ENCODE results near the gene CCBE1.
"Not testable (repeated sequence)": the region's sequence is repeated elsewhere in the genome, so short reads cannot be mapped to it uniquely, and the experiment has no call there.

The CCBE1 gene

GRCh38 chr18:59714096-59714495, 16.9 kb upstream of the CCBE1 start:
- not testable (repeated sequence) for DNase-seq

- peak; percentile 60 for DNase-seq
Measured at GRCh38 chr18:59712311-59712710, 15.1 kb upstream of the CCBE1 start.

DNA sequence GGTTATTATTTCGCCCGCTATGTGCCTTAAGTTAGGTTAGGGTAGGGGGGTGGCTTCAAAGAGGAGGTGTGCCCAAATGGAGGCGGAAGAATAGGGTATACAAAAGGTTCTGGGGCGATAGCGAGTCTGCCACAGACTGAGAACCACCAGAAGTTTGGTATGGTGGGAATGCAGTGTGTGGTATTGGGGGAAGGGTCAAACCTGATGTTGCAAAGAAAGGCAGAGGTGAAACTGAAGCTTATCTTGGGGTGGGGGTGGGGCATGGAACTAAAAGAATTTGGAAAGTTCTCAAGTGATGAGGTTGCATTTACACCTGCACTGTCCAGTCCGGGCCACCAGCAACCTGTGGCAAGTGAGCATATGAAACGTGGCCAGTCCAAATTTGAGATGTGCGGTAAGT, 11.8 kb upstream of the CCBE1 start:
- no peak for DNase-seq

DNA sequence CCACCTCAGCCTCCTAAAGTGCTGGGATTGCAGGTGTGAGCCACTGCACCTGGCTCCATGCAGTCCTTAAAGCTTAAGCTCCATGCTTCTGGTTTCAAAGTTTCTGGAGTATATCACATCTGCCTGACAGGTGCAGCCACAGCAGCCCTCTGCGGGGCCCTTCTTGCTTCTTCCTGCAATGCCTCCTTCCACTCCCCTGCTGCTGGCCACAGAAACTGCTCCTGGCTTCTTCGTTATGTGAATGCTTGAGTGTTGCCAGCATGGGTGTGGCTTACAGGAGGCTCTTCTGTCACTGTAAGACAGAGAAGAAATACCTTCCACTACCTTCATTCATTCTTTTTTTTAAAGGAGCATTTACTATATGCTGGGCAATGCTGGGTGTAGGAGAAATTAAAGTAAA, 10.1 kb upstream of the CCBE1 start:
- DNase-seq = no peak

DNA sequence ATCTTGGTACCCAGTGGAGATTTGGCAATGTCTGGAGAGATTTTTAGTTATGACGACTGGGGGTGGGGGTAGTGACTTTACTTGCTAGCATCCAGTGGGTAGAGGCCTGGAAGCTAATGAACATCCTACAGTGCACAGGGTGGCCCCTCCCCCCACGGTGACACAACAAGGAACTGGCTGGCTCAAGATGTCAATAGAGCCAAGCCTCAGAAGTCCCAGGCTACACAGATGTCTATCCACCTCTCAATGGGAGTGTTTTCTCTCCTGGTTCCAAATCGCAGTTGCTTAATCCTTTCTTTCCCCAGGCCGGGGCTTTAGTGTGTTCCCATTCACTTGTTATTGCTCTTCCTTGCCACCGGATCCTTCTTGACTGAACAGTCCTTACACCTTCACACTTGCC, 9.3 kb upstream of the CCBE1 start:
- DNase-seq = no peak

DNA sequence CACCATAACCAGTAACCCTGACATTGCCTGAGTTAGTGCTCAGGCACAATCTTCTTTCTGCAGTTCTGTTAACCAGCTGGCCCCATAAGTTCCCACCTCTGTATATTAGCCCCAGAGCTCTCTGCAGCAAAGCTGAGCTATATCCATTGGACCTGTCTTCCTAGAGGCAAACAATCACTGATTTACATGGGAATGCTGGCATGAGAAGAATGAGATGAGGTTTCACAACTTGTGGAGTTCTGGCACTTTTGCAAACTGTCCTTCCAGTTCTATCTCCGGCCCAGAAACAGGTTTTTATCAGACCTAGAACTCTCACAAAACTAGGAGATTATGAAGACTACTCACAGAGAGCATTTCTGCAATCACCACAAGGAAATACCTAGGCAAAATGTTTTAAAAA, 7.9 kb upstream of the CCBE1 start:
- DNase-seq = no peak

- no peak for DNase-seq
Measured at GRCh38 chr18:59704146-59704545, 6.9 kb upstream of the CCBE1 start.

DNA sequence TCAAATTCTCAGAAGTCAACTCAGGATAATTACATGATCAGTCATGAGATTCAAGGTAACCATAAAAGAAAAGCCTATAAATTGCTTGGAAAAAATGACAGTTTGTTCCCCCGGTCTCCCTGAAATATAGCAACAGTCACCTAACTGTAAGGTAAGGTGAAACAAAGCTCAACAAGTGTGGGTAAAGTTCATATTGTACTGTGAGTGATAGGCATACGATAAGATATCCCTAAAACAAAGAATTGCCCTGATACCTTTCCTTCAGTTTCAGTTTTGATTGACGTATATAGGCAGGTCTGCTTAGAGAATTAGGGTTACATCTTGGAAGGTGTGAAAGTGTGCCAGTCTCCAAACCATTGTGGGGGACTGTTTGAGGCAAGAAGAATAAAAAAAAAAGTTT, 4.0 kb upstream of the CCBE1 start:
- no peak for DNase-seq

DNA sequence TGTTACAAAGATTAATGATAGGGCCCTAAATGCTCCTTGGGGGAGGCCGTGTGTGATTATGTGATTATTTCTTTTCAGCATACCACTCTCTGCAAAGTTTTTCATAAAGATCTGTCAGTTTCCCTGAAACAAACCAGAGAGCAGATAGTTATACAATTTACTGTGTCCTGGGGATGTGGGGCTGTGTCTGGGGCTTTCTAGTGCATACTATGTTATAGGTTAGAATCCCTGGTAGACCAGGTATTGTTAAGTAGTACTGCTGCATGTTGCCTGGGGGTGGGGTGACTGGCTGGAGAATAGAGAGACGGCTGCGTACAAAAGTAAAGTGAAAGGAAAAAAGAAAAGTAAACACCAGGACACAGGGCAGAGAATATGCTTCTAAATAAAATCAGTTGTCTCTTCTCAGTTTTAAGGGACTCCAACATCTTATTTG, 3.3 kb upstream of the CCBE1 start:
- DNase-seq = no peak

DNA sequence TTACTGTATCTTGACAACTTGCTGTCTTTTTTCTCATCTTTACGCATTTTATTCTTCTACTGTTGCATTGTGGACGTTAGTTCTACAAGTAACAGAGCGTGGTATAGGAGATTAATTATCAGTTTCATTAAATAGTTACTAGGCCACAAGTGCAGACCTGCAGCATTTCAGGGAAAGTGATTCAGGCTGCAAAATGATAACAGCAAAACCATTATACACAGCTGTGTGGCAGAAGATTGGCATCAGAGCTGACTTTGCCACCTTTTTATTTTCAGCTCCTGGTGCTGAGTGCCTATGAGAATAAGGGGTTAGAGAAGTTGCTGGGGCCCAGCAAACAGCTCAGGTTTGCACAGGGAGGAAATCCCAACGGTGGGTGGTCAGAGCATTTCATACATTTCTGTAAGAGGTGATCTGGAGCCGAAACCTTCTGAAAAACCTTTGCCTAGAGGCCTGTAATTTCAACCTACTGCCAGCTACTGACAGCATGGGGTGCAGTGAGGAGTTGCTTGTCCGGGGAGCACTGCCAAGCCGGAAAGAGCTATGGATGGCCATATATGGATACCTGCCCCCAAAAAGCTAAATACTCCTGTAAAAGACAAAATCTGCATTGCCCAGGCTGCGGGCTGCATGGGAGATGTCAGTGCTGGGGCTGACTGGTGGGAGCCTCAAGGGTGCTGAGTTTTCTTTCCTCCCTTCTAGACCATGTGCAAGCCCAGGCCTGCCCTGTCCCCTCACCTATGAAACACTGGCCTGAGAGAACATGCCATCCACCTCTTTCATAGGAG, 2.7 kb upstream of the CCBE1 start:
- DNase-seq = no peak

DNA sequence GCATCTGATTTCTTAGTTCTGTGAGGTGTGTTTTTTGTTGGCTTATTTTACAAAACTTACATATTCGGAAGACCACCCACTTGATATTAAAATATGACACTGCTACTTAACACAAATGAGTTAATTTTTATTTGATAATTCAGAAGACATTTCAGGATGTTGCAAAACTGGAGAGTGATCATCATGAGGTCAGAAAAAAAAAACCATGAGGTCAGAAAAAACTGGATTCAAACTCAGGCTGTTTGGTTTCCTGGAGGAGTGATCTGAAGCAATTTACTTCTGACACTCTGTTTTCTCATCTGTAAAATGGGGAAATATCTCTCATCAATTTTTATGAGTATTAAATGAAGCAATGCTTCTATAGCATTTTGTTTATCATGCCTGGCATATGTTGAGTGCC, 1.8 kb upstream of the CCBE1 start:
- DNase-seq = no peak

DNA sequence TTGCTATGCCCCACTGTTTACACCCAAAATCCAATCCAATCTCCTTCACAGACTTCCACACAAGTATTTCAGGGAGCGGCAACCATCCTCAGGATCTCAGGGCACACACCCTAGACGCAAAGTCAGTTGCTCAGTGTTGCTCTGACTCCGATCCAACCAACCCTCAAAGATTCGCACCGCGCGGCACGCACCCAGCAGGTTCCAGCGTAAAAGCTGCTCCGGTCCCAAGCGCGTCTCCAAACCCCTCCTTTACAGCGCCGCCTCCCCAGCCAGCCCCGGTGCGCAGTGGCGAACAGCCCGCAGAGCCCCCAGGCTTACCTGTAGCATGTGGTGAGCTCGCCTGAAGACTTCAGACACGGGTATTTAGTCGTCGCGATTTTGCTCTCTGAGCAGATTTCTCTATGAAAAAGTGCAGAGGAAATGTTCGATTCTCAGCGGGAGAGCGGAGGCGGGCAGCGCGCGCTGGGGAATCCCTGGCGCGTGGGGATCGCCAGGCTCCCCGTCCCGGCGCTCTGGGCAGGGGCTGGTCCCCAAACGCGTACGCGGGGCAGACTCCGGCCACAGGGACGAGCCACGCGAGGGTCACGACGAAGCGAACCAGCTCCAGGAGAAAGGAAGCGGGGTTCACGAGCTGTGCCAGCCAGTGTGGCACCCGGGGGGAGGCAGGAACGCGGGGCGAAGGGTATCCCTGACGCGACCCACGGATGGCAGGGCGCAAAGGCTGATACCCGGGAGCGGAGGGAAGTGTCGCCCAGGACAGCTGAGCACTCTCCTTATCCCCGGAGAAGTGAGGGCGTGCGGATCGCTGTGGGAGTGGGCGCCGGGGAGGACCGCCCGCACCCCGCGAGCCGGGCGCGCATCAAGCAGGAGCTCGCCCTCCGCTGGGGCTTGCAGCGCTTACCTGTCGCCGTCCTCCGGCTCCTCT, 650 bp downstream of the CCBE1 start:
- DNase-seq = no peak

GRCh38 chr18:59695551-59695950, 1.7 kb downstream of the CCBE1 start:
- DNase-seq = no peak

- DNase-seq = no peak
Measured at GRCh38 chr18:59694824-59695223, 2.4 kb downstream of the CCBE1 start.

DNA sequence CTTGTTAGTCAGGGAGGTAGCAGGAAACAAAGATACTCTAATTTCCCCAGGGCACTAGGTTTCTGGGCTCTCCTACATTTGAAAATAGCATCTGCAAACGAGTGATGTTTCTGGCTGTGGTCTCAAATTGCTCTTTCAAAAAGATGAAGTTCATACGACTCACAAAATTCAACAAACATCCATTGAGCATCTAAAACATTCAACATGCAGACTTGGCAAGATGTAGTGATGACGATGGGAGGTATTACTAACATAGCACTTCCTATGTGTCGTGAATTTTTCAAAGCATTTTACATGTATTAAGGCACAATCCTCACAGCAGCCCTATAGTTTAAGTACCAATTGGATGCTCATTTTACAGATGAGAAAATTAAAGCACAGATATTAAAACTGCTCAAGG, 5.2 kb downstream of the CCBE1 start:
- DNase-seq = no peak

- DNase-seq = no peak
Measured at GRCh38 chr18:59690996-59691395, 6.2 kb downstream of the CCBE1 start.

DNA sequence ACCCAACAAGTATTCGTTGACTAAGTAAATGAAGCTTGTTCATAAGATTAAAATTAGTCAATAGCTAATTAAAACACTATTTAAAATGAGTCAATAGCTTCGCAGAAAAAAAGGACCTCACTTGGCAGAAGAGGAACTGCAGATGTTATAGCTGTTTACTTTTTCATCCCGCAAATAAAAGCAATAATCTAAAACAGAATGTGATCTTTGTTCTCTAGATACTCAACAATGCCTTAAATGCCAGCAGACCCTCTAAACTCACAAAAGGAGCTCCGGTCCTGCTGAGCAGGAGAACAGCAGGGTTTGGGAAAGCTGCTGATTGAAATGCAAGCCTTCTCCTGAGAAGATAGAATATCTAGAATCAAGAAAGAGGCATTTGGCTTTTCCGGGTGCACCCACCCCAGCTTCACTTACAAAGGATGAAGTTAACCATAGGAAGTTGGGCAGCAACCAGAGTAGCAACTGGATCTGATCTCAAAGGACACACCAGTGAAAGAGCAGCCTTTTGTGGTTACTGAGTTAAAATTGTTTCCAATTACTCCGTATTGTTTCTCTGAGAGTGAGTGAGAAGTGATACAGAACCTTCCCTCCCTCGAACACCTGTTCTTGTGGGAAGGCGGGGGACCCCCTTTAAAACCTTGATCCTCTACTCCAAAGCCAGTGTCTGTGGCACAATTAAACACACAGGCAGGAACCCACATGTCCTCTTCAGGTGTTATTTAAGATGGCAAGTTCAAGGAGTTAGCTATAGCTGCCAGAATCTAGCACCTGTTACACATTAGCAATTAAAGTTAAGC, 6.8 kb downstream of the CCBE1 start:
- DNase-seq = peak; percentile 16

GRCh38 chr18:59689756-59690155, 7.5 kb downstream of the CCBE1 start:
- DNase-seq = no peak

DNA sequence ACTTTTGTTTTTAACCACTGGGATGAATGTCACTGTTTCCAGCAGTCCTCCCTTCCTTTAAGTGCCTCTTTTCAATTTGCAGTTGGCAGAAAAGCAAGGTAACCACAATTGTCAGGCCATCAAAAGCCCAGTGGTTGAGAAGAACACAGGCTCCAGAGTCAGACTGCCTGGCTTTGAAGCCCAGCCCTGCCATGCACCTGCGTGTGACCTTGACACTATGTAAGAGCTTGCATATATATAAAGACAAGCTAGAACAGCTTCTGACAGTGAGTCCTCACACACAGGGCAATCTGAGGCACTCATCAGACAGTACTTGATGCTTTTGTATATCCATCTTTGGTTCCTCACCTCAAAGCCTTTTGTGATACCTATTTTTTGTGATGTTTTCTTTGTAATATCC, 11.0 kb downstream of the CCBE1 start:
- no peak for DNase-seq

- no peak for DNase-seq
Measured at GRCh38 chr18:59685501-59685900, 11.7 kb downstream of the CCBE1 start.

DNA sequence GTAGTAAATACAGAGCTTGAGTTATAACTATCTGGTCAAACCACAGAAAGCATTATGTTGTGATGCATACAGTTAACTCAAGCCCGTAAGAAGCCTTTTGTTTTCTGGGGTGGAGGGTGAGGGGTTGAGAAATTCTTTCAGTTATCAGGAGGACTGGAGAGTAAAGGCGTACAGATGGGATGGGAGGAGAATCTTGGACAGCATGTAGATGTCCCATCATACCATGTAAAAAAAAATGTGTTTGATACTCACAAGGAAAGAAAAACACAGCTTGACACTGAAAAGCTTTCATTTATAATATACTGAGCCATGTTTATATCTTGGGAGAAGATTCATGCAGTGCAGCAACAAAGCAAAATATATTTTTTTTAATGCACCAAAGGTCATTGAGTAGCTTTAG, 12.4 kb downstream of the CCBE1 start:
- DNase-seq = no peak

DNA sequence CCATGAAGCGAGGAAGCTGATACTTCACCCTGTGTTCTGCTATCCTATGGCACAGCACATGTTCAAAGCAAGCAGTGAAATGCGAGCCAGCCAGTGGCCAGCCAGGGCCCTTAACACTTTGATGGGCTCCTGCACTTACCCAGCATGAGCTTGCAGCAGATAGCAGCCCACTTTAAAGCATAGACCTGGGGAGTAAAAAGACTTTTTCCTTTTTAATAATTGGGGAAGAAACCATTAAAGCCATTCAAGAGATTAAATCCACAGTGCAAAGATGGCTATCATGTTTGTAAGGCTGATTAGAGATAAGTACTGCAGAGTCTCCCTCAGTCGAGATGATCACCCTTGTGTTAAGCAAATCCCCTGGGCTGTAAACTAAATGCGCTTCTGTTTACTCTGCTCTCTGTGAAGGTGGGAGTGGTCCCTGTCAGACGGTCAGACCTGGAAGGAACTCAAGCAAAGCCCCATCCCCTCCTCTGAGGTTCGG, 15.7 kb downstream of the CCBE1 start:
- DNase-seq = peak; percentile 31

GRCh38 chr18:59681051-59681450, 16.2 kb downstream of the CCBE1 start:
- DNase-seq = no peak

Data from NCI-H1436 treated with DMSO at 0.1 percent for 48 hours (cell line).